Keratinocyte (primary cell): ENCODE data around the gene GPALPP1. TPM values are rescaled to one million over a fixed set of nuclear protein-coding genes. Genes with fewer than 3 reads are reported as not detected.

ENCODE experiments used
- DNase-seq: peaks from one replicate; pipeline ENCODE4 v3.0.0-alpha.2; 2011; ENCODE audit warnings: low read depth, missing footprints, low spot score
- FAIRE-seq: peaks from 2 replicates; lab custom pipeline; 2011; peaks lifted over from hg19 to GRCh38; lab: Jason Lieb, UNC
- H2AFZ ChIP-seq: 2 replicates; pipeline ENCODE4 v1.6.0; 2012; ENCODE audit warnings: low read length, control low read depth, inconsistent platforms; ENCODE audit not compliant: control insufficient read depth
- H3K27ac ChIP-seq: 2 replicates; pipeline ENCODE4 v1.5.1; 2011; ENCODE audit warnings: low read length; ENCODE audit not compliant: control insufficient read depth, insufficient read depth
- H3K27me3 ChIP-seq: 3 replicates; pipeline ENCODE4 v1.6.0; 2011; ENCODE audit warnings: low read length; ENCODE audit not compliant: control insufficient read depth, insufficient read depth; ENCODE audit errors: extremely low read depth
- H3K36me3 ChIP-seq, 2 experiments: 2 replicates in 1 of 2; 3 replicates in 1 of 2; pipeline ENCODE4 v1.5.1; 2011; ENCODE audit warnings: low read length in 2 of 2, mild to moderate bottlenecking in 1 of 2; ENCODE audit not compliant: control insufficient read depth in 2 of 2, insufficient read depth in 2 of 2; ENCODE audit errors: extremely low read depth in 1 of 2
- H3K4me1 ChIP-seq: 3 replicates; pipeline ENCODE4 v1.5.1; 2011; ENCODE audit warnings: low read length; ENCODE audit not compliant: control insufficient read depth, insufficient read depth; ENCODE audit errors: extremely low read depth
- H3K4me2 ChIP-seq: 3 replicates; pipeline ENCODE4 v1.6.0; 2011; ENCODE audit warnings: low read depth, low read length; ENCODE audit not compliant: control insufficient read depth, insufficient read depth; ENCODE audit errors: extremely low read depth
- H3K4me3 ChIP-seq, 3 experiments: fragments of 200-600 bp in 1 of 3; sonication (generic) in 1 of 3; 2 replicates in 2 of 3; 3 replicates in 1 of 3; pipeline ENCODE4 v1.5.1; 2011 to 2016; ENCODE audit warnings: low read length in 3 of 3, mild to moderate bottlenecking in 3 of 3, control low read depth in 2 of 3, inconsistent platforms in 1 of 3, low read depth in 1 of 3, mixed read lengths in 1 of 3, mixed run types in 1 of 3, moderate library complexity in 1 of 3; ENCODE audit not compliant: control insufficient read depth in 2 of 3, insufficient read depth in 2 of 3; ENCODE audit errors: extremely low read depth in 1 of 3
- H3K79me2 ChIP-seq: 2 replicates; pipeline ENCODE4 v1.6.0; 2012; ENCODE audit warnings: low read length; ENCODE audit not compliant: control insufficient read depth, insufficient read depth
- H3K9ac ChIP-seq: 3 replicates; pipeline ENCODE4 v1.6.0; 2011; ENCODE audit warnings: low read length; ENCODE audit not compliant: control insufficient read depth, insufficient read depth; ENCODE audit errors: extremely low read depth
- H3K9me1 ChIP-seq: 3 replicates; pipeline ENCODE4 v1.6.0; 2011; ENCODE audit warnings: low read length; ENCODE audit not compliant: control insufficient read depth, insufficient read depth; ENCODE audit errors: extremely low read depth
- H3K9me3 ChIP-seq: 2 replicates; pipeline ENCODE4 v1.5.1; 2012; ENCODE audit warnings: low read depth, low read length; ENCODE audit not compliant: control insufficient read depth
- H4K20me1 ChIP-seq: 3 replicates; pipeline ENCODE4 v1.6.0; 2011; ENCODE audit warnings: low read length; ENCODE audit not compliant: control insufficient read depth, insufficient read depth; ENCODE audit errors: extremely low read depth
- CTCF ChIP-seq, 3 experiments: IDR thresholded peaks in 1 of 3; conservative IDR thresholded peaks in 1 of 3; optimal IDR thresholded peaks in 1 of 3; 2 replicates in 2 of 3; 3 replicates in 1 of 3; pipeline versions ENCODE3 to v1.5.1; 2011; ENCODE audit warnings: low read length in 3 of 3, mild to moderate bottlenecking in 3 of 3, moderate library complexity in 2 of 3, control low read depth in 1 of 3, inconsistent platforms in 1 of 3; ENCODE audit not compliant: insufficient read depth in 2 of 3; ENCODE audit errors: extremely low read depth in 1 of 3
- EZH2 ChIP-seq: IDR thresholded peaks from one replicate; pipeline ENCODE4 v1.6.1; 2012; ENCODE audit warnings: inconsistent platforms, mild to moderate bottlenecking, low read length, moderate library complexity
- dilution Hi-C: fragments of 300-500 bp; cut with MboI; formaldehyde crosslinking; loops from one replicate; pipeline ENCODE4 v1.7.0; 2020; ENCODE audit warnings: low sequenced_read_pairs; ENCODE audit not compliant: extremely low pct_ligation_motif_present
- polyA plus RNA-seq, 5 experiments: library from polyadenylated mRNA; depleted of rRNA in 3 of 5; stranded (reverse) in 3 of 5; stranded (forward) in 1 of 5; unstranded in 1 of 5; fragments of >200 nt; gene quantifications; 1 replicate in 1 of 5; 2 replicates in 3 of 5; 3 replicates in 1 of 5; pipeline versions ENCODE4 v1.2.1 to v1.2.3, GENCODE V29; 2011 to 2012; ENCODE audit warnings: missing spikeins in 2 of 5, low read depth in 1 of 5, low replicate concordance in 1 of 5

Gene GPALPP1
- polyA plus RNA-seq, 1 donor (not counting 4 experiments of a cell fraction or from before 2014, with no cell fraction given): 17.7 TPM

- no peak overlapping the region for H3K4me3 ChIP-seq
- TF ChIP-seq EZH2: no peak
- no peak for TF ChIP-seq CTCF (optimal IDR thresholded peaks at IDR 0.05 in 1 of 3, IDR thresholded peaks at IDR 0.05 in 1 of 3, conservative IDR thresholded peaks at IDR 0.05 in 1 of 3; ENCODE audit: extremely low read depth in 1 of 3, insufficient read depth in 2 of 3, low read length in 3 of 3)
- H3K27ac ChIP-seq: no peak overlapping the region
- H3K9ac ChIP-seq: no peak overlapping the region
- dilution Hi-C loops: no loop called here
- H4K20me1 ChIP-seq: no peaks in the 10 kb centered on the region
- H3K4me2 ChIP-seq: no peak overlapping the region
- H3K79me2 ChIP-seq: no peaks in the 10 kb centered on the region
- no peak for DNase-seq
- H3K4me1 ChIP-seq: no peaks in the 10 kb centered on the region
- H3K9me1 ChIP-seq: no peaks in the 10 kb centered on the region
- no peak for FAIRE-seq
- H2AFZ ChIP-seq: no peak overlapping the region
- H3K27me3 ChIP-seq: no peaks in the 10 kb centered on the region
- peaks cover 2 to 5% of the 10 kb centered on the region in 2 experiments for H3K36me3 ChIP-seq
- no peaks in the 10 kb centered on the region for H3K9me3 ChIP-seq
Observed at GRCh38 chr13:44954224-44954623, 35.1 kb upstream of the GPALPP1 start.

GRCh38 chr13:44955406-44955805 lies 33.9 kb upstream of the GPALPP1 start:
- H4K20me1 ChIP-seq: no peaks in the 10 kb centered on the region
- DNase-seq (no peak), FAIRE-seq (no peak)
- no peaks in the 10 kb centered on the region for H3K4me1 ChIP-seq
- H3K79me2 ChIP-seq: no peaks in the 10 kb centered on the region
- no peak overlapping the region for H3K27ac ChIP-seq
- no peaks in the 10 kb centered on the region for H3K9me3 ChIP-seq
- H3K4me2 ChIP-seq: no peak overlapping the region
- dilution Hi-C loops: no loop called here
- H2AFZ ChIP-seq: no peak overlapping the region
- H3K4me3 ChIP-seq: no peak overlapping the region
- H3K9me1 ChIP-seq: no peaks in the 10 kb centered on the region
- H3K36me3 ChIP-seq: peaks cover 2 to 5% of the 10 kb centered on the region in 2 experiments
- H3K27me3 ChIP-seq: no peaks in the 10 kb centered on the region
- TF ChIP-seq EZH2 (no peak), CTCF (optimal IDR thresholded peaks at IDR 0.05 in 1 of 3, IDR thresholded peaks at IDR 0.05 in 1 of 3, conservative IDR thresholded peaks at IDR 0.05 in 1 of 3; ENCODE audit: extremely low read depth in 1 of 3, insufficient read depth in 2 of 3, low read length in 3 of 3) (no peak)
- H3K9ac ChIP-seq: no peak overlapping the region
